ENCODE results near the gene CCDC88C.

DNA sequence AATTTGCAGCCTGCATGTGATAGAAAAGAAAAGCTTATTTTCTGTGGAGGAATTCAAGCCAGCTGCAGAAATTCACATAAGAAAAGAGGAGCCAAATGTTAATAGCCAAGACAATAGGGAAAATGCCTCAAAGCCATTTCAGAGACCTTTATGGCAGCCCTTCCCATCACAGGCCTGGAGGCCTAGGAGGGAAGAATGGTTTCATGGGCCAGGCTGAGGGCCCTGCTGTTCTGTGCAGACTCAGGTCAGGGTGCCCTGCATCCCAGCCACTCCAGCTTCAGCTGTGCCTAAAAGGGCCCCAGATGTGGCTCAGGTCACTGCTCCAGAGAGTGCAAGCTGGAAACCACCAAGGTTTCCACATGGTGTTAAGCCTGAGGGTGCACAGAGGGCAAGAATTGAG, 21.2 kb upstream of the CCDC88C start:
- TF ChIP-seq, protein P1, sequence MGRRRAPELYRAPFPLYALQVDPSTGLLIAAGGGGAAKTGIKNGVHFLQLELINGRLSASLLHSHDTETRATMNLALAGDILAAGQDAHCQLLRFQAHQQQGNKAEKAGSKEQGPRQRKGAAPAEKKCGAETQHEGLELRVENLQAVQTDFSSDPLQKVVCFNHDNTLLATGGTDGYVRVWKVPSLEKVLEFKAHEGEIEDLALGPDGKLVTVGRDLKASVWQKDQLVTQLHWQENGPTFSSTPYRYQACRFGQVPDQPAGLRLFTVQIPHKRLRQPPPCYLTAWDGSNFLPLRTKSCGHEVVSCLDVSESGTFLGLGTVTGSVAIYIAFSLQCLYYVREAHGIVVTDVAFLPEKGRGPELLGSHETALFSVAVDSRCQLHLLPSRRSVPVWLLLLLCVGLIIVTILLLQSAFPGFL (CRISPR knock-in tag; IDR thresholded peaks at IDR 0.05; ENCODE audit: borderline replicate concordance), result no peak
- TF ChIP-seq NR2C2 (CRISPR knock-in tag; IDR thresholded peaks at IDR 0.05) (no peak), SMAD4 (CRISPR knock-in tag; IDR thresholded peaks at IDR 0.05) (no peak), ZNF121 (CRISPR knock-in tag; IDR thresholded peaks at IDR 0.05) (no peak), MXD4 (CRISPR knock-in tag; IDR thresholded peaks at IDR 0.05; ENCODE audit: borderline replicate concordance) (no peak), MYBL2 (CRISPR knock-in tag; IDR thresholded peaks at IDR 0.05) (no peak), NFYB (CRISPR knock-in tag; conservative IDR thresholded peaks at IDR 0.05; ENCODE audit: low read depth) (no peak), ZNF138 (CRISPR knock-in tag; conservative IDR thresholded peaks at IDR 0.05) (no peak), ESRRA (CRISPR knock-in tag; IDR thresholded peaks at IDR 0.05; ENCODE audit: borderline replicate concordance) (no peak), KAT7 (CRISPR knock-in tag; IDR thresholded peaks at IDR 0.05; ENCODE audit: borderline replicate concordance) (no peak)
- TF ChIP-seq, protein P2, sequence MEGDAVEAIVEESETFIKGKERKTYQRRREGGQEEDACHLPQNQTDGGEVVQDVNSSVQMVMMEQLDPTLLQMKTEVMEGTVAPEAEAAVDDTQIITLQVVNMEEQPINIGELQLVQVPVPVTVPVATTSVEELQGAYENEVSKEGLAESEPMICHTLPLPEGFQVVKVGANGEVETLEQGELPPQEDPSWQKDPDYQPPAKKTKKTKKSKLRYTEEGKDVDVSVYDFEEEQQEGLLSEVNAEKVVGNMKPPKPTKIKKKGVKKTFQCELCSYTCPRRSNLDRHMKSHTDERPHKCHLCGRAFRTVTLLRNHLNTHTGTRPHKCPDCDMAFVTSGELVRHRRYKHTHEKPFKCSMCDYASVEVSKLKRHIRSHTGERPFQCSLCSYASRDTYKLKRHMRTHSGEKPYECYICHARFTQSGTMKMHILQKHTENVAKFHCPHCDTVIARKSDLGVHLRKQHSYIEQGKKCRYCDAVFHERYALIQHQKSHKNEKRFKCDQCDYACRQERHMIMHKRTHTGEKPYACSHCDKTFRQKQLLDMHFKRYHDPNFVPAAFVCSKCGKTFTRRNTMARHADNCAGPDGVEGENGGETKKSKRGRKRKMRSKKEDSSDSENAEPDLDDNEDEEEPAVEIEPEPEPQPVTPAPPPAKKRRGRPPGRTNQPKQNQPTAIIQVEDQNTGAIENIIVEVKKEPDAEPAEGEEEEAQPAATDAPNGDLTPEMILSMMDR (IDR thresholded peaks at IDR 0.05), result no peak
- TF ChIP-seq, protein P3, sequence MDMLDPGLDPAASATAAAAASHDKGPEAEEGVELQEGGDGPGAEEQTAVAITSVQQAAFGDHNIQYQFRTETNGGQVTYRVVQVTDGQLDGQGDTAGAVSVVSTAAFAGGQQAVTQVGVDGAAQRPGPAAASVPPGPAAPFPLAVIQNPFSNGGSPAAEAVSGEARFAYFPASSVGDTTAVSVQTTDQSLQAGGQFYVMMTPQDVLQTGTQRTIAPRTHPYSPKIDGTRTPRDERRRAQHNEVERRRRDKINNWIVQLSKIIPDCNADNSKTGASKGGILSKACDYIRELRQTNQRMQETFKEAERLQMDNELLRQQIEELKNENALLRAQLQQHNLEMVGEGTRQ (CRISPR knock-in tag; IDR thresholded peaks at IDR 0.05), result no peak
- TF ChIP-seq, protein P4, sequence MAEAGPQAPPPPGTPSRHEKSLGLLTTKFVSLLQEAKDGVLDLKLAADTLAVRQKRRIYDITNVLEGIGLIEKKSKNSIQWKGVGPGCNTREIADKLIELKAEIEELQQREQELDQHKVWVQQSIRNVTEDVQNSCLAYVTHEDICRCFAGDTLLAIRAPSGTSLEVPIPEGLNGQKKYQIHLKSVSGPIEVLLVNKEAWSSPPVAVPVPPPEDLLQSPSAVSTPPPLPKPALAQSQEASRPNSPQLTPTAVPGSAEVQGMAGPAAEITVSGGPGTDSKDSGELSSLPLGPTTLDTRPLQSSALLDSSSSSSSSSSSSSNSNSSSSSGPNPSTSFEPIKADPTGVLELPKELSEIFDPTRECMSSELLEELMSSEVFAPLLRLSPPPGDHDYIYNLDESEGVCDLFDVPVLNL (CRISPR knock-in tag; IDR thresholded peaks at IDR 0.05; ENCODE audit: borderline replicate concordance, low read depth), result no peak
- TF ChIP-seq, protein P5, sequence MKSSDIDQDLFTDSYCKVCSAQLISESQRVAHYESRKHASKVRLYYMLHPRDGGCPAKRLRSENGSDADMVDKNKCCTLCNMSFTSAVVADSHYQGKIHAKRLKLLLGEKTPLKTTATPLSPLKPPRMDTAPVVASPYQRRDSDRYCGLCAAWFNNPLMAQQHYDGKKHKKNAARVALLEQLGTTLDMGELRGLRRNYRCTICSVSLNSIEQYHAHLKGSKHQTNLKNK (CRISPR knock-in tag; IDR thresholded peaks at IDR 0.05), result no peak
